Kidney (tissue), 14 donors: ENCODE measurements around the gene HHAT. TPM values are rescaled to one million over a fixed set of nuclear protein-coding genes. Genes with fewer than 3 reads are reported as not detected.

ENCODE experiments used
- DNase-seq, 5 donors: peaks; one replicate each; pipeline ENCODE4 v3.0.0-alpha.2; 2013 to 2020
- FAIRE-seq: peaks from 2 replicates; lab custom pipeline; 2012; peaks lifted over from hg19 to GRCh38; lab: Jason Lieb, UNC
- H3K27ac ChIP-seq, 2 donors: one replicate each; pipeline ENCODE4 v1.7.0; 2013; ENCODE audit warnings: low read depth in 2 of 2, low read length in 2 of 2, inconsistent platforms in 1 of 2
- H3K27me3 ChIP-seq: one replicate; pipeline ENCODE4 v1.7.1; 2013; ENCODE audit warnings: low read length, inconsistent platforms; ENCODE audit not compliant: control insufficient read depth, insufficient read depth
- H3K36me3 ChIP-seq, 3 donors: one replicate each; pipeline versions ENCODE4 v1.7.0 to v1.7.1; 2013; ENCODE audit warnings: low read length in 3 of 3, control low read depth in 1 of 3, inconsistent platforms in 1 of 3; ENCODE audit not compliant: insufficient read depth in 3 of 3, control insufficient read depth in 2 of 3
- H3K4me1 ChIP-seq, 3 donors: one replicate each; pipeline versions ENCODE4 v1.7.0 to v1.7.1; 2013; ENCODE audit warnings: low read length in 3 of 3, inconsistent platforms in 1 of 3, low read depth in 1 of 3; ENCODE audit not compliant: control insufficient read depth in 2 of 3, insufficient read depth in 2 of 3
- H3K4me3 ChIP-seq, 3 donors: one replicate each; pipeline versions ENCODE4 v1.7.0 to v1.8.1; 2013; ENCODE audit warnings: low read length in 3 of 3, control low read depth in 1 of 3, inconsistent platforms in 1 of 3
- H3K9ac ChIP-seq, 3 donors: one replicate each; pipeline versions ENCODE4 v1.7.0 to v1.7.1; 2013; ENCODE audit warnings: low read length in 3 of 3, control low read depth in 1 of 3, inconsistent platforms in 1 of 3
- H3K9me3 ChIP-seq, 3 donors: one replicate each; pipeline versions ENCODE4 v1.7.0 to v1.7.1; 2013; ENCODE audit warnings: low read length in 3 of 3, control low read depth in 1 of 3, inconsistent platforms in 1 of 3; ENCODE audit not compliant: control insufficient read depth in 2 of 3, insufficient read depth in 1 of 3
- intact Hi-C: fragments of 100-400 bp; cut with DNase I; formaldehyde crosslinking; loops from one replicate; pipeline ENCODE4 v1.11.1; 2022
- polyA plus RNA-seq: library from polyadenylated mRNA; stranded (reverse); fragments of 350-450 nt; fragmentation: Illumina TruSeq; extraction: RNeasy Lipid Tissue Mini Kit (QIAGEN cat#74804); gene quantifications from one replicate; pipeline ENCODE4 v1.2.3, GENCODE V29; 2014; ENCODE audit warnings: low read depth, low replicate concordance; ENCODE audit not compliant: insufficient read depth
- total RNA-seq: library from RNA; stranded (reverse); fragmentation: NEBNext Ultra II Directional; extraction: Animal tissue kit (Norgen Biotek cat#: 25700); gene quantifications from one replicate; pipeline ENCODE4 v1.2.1, GENCODE V29; 2021
- TF ChIP-seq, protein P1 (sequence below): IDR thresholded peaks from 3 replicates; pipeline ENCODE4 v1.5.1; 2012; ENCODE audit warnings: mild to moderate bottlenecking, moderate library complexity, borderline replicate concordance; ENCODE audit not compliant: insufficient read depth; ENCODE audit errors: extremely low read depth
- donor health status: control.
- donor health status: control.
- donor health status: control.
- donor health status: control.
- donor health status: control.
- donor health status: DM: yes; HTN: yes; CAD: no.
- donor health status: Normal renal cell carcinoma (clear cell type).

Gene HHAT
- total and polyA plus RNA-seq, 2 donors from 2014 or later = 5.5 to 9.7 TPM

- FAIRE-seq = no peak
- intact Hi-C loops = no loop called here
- no peak overlapping the region for H3K9ac ChIP-seq
Measured at GRCh38 chr1:210372491-210372890, 43.8 kb downstream of the HHAT start.

GRCh38 chr1:210372931-210373627 lies 44.4 kb downstream of the HHAT start:
- FAIRE-seq = no peak
- no peaks in the 10 kb centered on the region for H3K9me3 ChIP-seq
- H3K27me3 ChIP-seq = no peaks in the 10 kb centered on the region
- intact Hi-C loops = no loop called here
- TF ChIP-seq, protein P1, sequence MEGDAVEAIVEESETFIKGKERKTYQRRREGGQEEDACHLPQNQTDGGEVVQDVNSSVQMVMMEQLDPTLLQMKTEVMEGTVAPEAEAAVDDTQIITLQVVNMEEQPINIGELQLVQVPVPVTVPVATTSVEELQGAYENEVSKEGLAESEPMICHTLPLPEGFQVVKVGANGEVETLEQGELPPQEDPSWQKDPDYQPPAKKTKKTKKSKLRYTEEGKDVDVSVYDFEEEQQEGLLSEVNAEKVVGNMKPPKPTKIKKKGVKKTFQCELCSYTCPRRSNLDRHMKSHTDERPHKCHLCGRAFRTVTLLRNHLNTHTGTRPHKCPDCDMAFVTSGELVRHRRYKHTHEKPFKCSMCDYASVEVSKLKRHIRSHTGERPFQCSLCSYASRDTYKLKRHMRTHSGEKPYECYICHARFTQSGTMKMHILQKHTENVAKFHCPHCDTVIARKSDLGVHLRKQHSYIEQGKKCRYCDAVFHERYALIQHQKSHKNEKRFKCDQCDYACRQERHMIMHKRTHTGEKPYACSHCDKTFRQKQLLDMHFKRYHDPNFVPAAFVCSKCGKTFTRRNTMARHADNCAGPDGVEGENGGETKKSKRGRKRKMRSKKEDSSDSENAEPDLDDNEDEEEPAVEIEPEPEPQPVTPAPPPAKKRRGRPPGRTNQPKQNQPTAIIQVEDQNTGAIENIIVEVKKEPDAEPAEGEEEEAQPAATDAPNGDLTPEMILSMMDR = no peak
- no peak for DNase-seq
- H3K9ac ChIP-seq = no peak overlapping the region
- no peaks in the 10 kb centered on the region for H3K4me1 ChIP-seq
- no peaks in the 10 kb centered on the region for H3K36me3 ChIP-seq
- H3K4me3 ChIP-seq = no peak overlapping the region
- no peak overlapping the region for H3K27ac ChIP-seq

More at GRCh38 chr1:210372491-210372890, 43.8 kb downstream of the HHAT start:
- Histone ChIP-seq H3K4me3 (no peak overlapping the region), H3K9me3 (no peaks in the 10 kb centered on the region), H3K27ac (no peak overlapping the region), H3K36me3 (no peaks in the 10 kb centered on the region), H3K4me1 (no peaks in the 10 kb centered on the region), H3K27me3 (no peaks in the 10 kb centered on the region)
- DNase-seq = no peak
- TF ChIP-seq, protein P1 = no peak

DNA sequence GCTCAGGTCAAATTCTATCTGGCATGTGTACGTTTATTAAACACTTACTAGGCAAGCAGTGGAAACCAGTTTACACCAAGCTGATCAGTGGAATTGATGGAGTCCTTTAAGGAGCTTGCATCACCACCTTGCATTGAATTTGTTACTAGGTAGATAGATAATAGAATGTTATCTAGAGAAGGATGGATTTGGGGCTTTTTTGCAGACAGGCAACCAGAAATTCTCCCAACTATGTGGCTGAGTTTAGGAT lies 44.9 kb downstream of the HHAT start:
- DNase-seq (no peak), FAIRE-seq (no peak)
- H3K27me3 ChIP-seq = no peaks in the 10 kb centered on the region
- no peak overlapping the region for H3K9ac ChIP-seq
- no peak overlapping the region for H3K4me3 ChIP-seq
- TF ChIP-seq, protein P1 = no peak
- intact Hi-C loops = no loop called here
- H3K27ac ChIP-seq = no peak overlapping the region
- no peaks in the 10 kb centered on the region for H3K4me1 ChIP-seq
- H3K36me3 ChIP-seq = no peaks in the 10 kb centered on the region
- no peaks in the 10 kb centered on the region for H3K9me3 ChIP-seq
